ENCODE measurements around the gene CACNA1C. TPM values are rescaled to one million over a fixed set of nuclear protein-coding genes. Genes with fewer than 3 reads are reported as not detected.
A peak's percentile ranks its signal among the peaks of the same experiment; 100 is the strongest.

CACNA1C gene
- total RNA-seq, 2 experiments from 2014 or later, result 0.69 to 1.4 TPM

DNA sequence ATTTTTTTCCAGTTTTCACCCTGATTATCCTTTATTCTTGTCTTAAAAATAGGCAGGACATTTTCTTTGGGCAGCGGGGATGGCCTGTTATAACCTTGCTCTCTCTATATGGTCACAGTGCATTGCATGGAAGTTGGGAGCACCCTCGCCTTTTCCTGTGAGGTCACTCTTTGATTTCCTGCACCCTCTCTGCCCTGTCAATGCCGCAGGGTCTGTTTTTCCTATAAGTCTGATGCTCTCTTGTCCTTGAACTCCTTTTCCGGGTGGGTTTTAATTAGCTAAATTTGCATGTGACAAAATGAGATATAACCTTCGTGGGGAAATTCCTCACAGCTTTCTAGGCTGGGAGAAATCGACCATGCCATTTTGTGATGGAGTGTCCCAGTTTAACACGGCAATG is 194.3 kb downstream of the CACNA1C start:
- Histone ChIP-seq H3K27ac (ENCODE audit: low read depth, low read length, poor library complexity, severe bottlenecking) (peak overlapping the region; percentile 99), H2AFZ (ENCODE audit: low read length) (peak overlapping the region; percentile 67), H3K9me2 (ENCODE audit: insufficient read depth, low read length) (no peaks in the 10 kb centered on the region), H3K4me1 (ENCODE audit: insufficient read depth, low read length, poor library complexity, severe bottlenecking) (peaks cover 96% of the 10 kb centered on the region), H3K9me3 (ENCODE audit: low read length) (no peaks in the 10 kb centered on the region), H3K36me3 (ENCODE audit: insufficient read depth, low read length) (no peaks in the 10 kb centered on the region), H4K20me1 (ENCODE audit: insufficient read depth, low read length) (no peaks in the 10 kb centered on the region), H3K4me3 (ENCODE audit: low read depth, low read length, poor library complexity, severe bottlenecking) (peak overlapping the region; percentile 48), H3K4me2 (ENCODE audit: low read length) (peak overlapping the region; percentile 71), H3K79me2 (ENCODE audit: insufficient read depth, low read depth, low read length) (no peaks in the 10 kb centered on the region)
- ChIA-PET POLR2A (interaction anchor here (1.1 to 2.8 kb wide), 3 partner anchors 11 to 13 kb away, joined by 4 to 7 read pairs (median 6); no protein-coding TSS in a partner anchor), CTCF (ENCODE audit: unreplicated experiment) (interaction anchor here (0.6 kb wide), 1 partner anchor 69 kb away, joined by 4 read pairs; no protein-coding TSS in a partner anchor)
- TF ChIP-seq, protein P1, sequence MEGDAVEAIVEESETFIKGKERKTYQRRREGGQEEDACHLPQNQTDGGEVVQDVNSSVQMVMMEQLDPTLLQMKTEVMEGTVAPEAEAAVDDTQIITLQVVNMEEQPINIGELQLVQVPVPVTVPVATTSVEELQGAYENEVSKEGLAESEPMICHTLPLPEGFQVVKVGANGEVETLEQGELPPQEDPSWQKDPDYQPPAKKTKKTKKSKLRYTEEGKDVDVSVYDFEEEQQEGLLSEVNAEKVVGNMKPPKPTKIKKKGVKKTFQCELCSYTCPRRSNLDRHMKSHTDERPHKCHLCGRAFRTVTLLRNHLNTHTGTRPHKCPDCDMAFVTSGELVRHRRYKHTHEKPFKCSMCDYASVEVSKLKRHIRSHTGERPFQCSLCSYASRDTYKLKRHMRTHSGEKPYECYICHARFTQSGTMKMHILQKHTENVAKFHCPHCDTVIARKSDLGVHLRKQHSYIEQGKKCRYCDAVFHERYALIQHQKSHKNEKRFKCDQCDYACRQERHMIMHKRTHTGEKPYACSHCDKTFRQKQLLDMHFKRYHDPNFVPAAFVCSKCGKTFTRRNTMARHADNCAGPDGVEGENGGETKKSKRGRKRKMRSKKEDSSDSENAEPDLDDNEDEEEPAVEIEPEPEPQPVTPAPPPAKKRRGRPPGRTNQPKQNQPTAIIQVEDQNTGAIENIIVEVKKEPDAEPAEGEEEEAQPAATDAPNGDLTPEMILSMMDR (conservative IDR thresholded peaks at IDR 0.05; ENCODE audit: low read length), result no peak
- no peak for TF ChIP-seq EZH2phosphoT487 (IDR thresholded peaks at IDR 0.05; ENCODE audit: borderline replicate concordance, low read depth, low read length)
- intact Hi-C loops (cut with micrococcal nuclease; ENCODE audit: unreplicated experiment), result no loop called here
- no peak for DNase-seq (ENCODE audit: low spot score)
- BruUV-seq (replicated peaks), result no TSS peak

DNA sequence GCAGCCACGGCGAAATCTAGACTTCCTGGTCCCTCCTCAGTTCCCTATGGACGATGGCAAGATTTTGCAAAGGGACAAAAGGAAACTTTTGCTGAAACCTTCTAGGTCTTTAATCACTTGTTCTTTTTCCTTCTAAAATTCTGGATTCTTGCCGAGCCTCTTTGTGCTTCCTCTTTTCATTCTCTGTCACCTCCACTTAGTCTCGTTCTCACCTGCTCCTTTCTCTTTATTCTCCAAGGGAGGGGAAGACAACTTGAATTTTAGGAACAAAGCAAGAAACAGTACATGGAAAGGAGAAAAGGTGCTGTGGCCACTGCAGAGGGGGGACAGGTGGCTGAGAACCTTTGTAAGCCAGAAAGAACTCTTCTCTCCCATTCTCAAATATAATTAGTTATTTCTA is 194.8 kb downstream of the CACNA1C start:
- Histone ChIP-seq H3K27ac (ENCODE audit: low read depth, low read length, poor library complexity, severe bottlenecking) (peak overlapping the region; percentile 99), H3K79me2 (ENCODE audit: insufficient read depth, low read depth, low read length) (no peaks in the 10 kb centered on the region), H3K4me3 (ENCODE audit: low read depth, low read length, poor library complexity, severe bottlenecking) (peak overlapping the region; percentile 48), H3K9me3 (ENCODE audit: low read length) (no peaks in the 10 kb centered on the region), H3K9me2 (ENCODE audit: insufficient read depth, low read length) (no peaks in the 10 kb centered on the region), H3K4me1 (ENCODE audit: insufficient read depth, low read length, poor library complexity, severe bottlenecking) (peaks cover 96% of the 10 kb centered on the region), H4K20me1 (ENCODE audit: insufficient read depth, low read length) (no peaks in the 10 kb centered on the region), H2AFZ (ENCODE audit: low read length) (peak overlapping the region; percentile 67), H3K4me2 (ENCODE audit: low read length) (peak overlapping the region; percentile 71), H3K36me3 (ENCODE audit: insufficient read depth, low read length) (no peaks in the 10 kb centered on the region)
- no peak for DNase-seq (ENCODE audit: low spot score)
- no TSS peak for BruUV-seq (replicated peaks)
- CTCF ChIA-PET (ENCODE audit: unreplicated experiment), result interaction anchor here (0.6 kb wide), 1 partner anchor 69 kb away, joined by 4 read pairs; no protein-coding TSS in a partner anchor
- intact Hi-C loops (cut with micrococcal nuclease; ENCODE audit: unreplicated experiment), result no loop called here
- TF ChIP-seq, protein P1 (conservative IDR thresholded peaks at IDR 0.05; ENCODE audit: low read length), result no peak
- TF ChIP-seq EZH2phosphoT487 (IDR thresholded peaks at IDR 0.05; ENCODE audit: borderline replicate concordance, low read depth, low read length), result no peak
- POLR2A ChIA-PET, result interaction anchor here (0.6 to 2.8 kb wide), 4 partner anchors 11 to 16 kb away, joined by 4 to 7 read pairs (median 6); no protein-coding TSS in a partner anchor
